H1 (cell line): ENCODE data around the gene FAM170B. TPM values are rescaled to one million over a fixed set of nuclear protein-coding genes. Genes with fewer than 3 reads are reported as not detected.

Experiments
- EP300 ChIP-seq, 2 experiments: IDR thresholded peaks; 1 replicate in 1 of 2; 2 replicates in 1 of 2; pipeline ENCODE4 v1.6.1; 2011 to 2012; ENCODE audit warnings: low read depth in 2 of 2, low read length in 2 of 2, mild to moderate bottlenecking in 2 of 2, borderline replicate concordance in 1 of 2, inconsistent platforms in 1 of 2, moderate library complexity in 1 of 2
- RFX5 ChIP-seq: IDR thresholded peaks from 2 replicates; pipeline ENCODE4 v1.6.1; 2011; ENCODE audit warnings: low read depth, low read length, improper control_type of control experiment, borderline replicate concordance
- polyA plus RNA-seq, 7 experiments: library from polyadenylated mRNA; depleted of rRNA in 3 of 7; stranded (reverse) in 5 of 7; unstranded in 2 of 7; fragments of >200 nt in 5 of 7; fragments of 200-250 nt in 2 of 7; gene quantifications; 1 replicate in 5 of 7; 2 replicates in 1 of 7; 4 replicates in 1 of 7; pipeline versions ENCODE4 v1.2.1 to v1.2.3, GENCODE V29; 2011 to 2013; ENCODE audit warnings: missing spikeins in 2 of 7, mixed read lengths in 2 of 7
- total RNA-seq: library from RNA; stranded (reverse); fragmentation: NEBNext Ultra II Directional; extraction: Animal tissue kit (Norgen Biotek cat#: 25700); gene quantifications from 2 replicates; pipeline ENCODE4 v1.2.1, GENCODE V29; 2021

FAM170B gene
- total and polyA plus RNA-seq, 2 of the 8 experiments (the other 6 are each of a cell fraction or from before 2014, with no cell fraction given): not detected

DNA sequence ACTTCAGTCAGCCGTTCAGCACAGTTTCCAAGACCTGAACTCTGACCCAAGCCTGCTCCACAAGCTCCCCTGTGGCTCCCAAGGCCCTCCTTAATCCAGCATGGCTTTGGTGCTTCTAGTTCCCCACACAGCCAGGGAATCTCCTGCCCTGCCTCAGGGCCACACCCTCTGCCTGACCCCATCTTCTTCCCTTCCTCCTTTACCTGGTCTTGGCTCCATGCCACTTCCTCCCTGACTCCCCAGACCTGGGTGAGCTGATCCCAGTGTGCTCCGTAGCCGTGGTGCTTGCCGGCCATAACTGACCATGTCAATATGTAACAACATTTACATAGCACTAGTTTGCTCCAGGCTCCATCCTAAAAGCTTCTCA is 34.3 kb upstream of the FAM170B start (continued):
- TF ChIP-seq EP300 (IDR thresholded peaks at IDR 0.05; ENCODE audit: borderline replicate concordance in 1 of 2, low read depth in 2 of 2, low read length in 2 of 2) (no peak), RFX5 (no peak)
